ENCODE data around the gene OTX2. TPM values are rescaled to one million over a fixed set of nuclear protein-coding genes. Genes with fewer than 3 reads are reported as not detected.

The OTX2 gene
- total and polyA plus RNA-seq, 12 donors = not detected

DNA sequence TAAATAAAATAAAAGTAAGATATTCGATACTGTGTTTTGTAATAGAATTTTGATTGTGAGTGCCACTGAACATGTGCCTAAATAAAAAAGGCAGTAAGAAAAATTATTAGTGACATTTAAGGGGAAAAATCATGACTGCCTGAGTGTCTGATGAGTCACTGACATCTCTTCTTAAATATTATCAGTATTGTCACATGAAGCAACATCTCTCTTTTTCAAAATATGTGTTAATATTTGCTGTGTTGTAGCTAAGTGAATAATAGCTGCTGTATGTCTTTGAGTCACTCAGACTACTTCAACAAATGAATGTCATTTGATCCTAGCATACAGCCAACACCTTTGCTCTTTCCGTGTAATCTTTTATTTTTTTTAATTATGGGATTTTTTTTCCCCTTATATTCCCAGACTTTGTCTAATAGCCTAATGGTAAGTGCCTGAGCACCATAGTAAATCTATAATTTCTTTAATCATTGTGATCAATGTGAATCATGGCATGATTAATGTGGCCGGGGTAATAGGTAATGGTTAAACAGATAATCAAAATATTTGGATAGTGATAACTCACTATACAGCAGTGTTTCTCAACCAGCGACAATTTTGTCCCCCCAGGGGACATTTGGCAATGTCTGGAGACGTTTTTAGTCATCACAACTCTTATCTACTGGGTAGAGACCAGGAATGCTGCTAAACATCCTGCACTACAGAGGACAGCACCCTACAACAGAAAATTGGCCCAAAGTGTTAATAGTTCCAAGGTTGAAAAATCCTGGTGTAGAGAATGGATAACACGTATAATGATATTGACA lies 11.7 kb upstream of the OTX2 start:
- no peak for DNase-seq
- TF ChIP-seq, protein P1, sequence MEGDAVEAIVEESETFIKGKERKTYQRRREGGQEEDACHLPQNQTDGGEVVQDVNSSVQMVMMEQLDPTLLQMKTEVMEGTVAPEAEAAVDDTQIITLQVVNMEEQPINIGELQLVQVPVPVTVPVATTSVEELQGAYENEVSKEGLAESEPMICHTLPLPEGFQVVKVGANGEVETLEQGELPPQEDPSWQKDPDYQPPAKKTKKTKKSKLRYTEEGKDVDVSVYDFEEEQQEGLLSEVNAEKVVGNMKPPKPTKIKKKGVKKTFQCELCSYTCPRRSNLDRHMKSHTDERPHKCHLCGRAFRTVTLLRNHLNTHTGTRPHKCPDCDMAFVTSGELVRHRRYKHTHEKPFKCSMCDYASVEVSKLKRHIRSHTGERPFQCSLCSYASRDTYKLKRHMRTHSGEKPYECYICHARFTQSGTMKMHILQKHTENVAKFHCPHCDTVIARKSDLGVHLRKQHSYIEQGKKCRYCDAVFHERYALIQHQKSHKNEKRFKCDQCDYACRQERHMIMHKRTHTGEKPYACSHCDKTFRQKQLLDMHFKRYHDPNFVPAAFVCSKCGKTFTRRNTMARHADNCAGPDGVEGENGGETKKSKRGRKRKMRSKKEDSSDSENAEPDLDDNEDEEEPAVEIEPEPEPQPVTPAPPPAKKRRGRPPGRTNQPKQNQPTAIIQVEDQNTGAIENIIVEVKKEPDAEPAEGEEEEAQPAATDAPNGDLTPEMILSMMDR (IDR thresholded peaks at IDR 0.05) = no peak
- no peaks in the 10 kb centered on the region for H3K9me3 ChIP-seq
- no peak overlapping the region for H3K4me3 ChIP-seq
- no peaks in the 10 kb centered on the region for H3K36me3 ChIP-seq
- H3K27me3 ChIP-seq = peaks cover 4 to 83% (median 68%) of the 10 kb centered on the region in 7 donors
- no peaks in the 10 kb centered on the region for H3K4me1 ChIP-seq
- intact Hi-C loops (cut with DNase I) = no loop called here
- WGBS, 2 donors = 40 to 42% methylated on average over 6 of the region's 6 CpGs
- no peak overlapping the region for H3K27ac ChIP-seq
- no peak for ATAC-seq

DNA sequence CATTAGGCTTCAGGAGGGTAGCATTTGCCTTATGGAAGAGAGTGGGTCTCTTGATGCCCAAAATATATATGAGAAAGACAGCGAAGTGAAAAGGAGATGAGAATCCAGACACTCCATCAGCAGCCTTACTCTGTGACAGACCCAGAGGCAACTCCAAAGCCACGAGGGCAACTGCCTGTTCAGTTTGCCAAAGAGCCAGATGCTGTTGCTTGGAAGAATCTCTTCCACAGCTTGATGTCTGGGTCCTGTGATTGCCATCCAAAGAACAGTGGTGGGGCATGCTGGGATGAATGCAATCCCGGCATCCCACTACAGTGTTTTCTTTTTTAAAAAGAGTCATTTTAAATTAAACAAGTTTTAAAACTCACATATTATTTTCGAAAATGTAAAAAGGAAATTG lies 10.9 kb upstream of the OTX2 start:
- TF ChIP-seq, protein P1 (IDR thresholded peaks at IDR 0.05) = no peak
- no peak overlapping the region for H3K4me3 ChIP-seq
- intact Hi-C loops (cut with DNase I) = no loop called here
- DNase-seq (no peak), ATAC-seq (no peak)
- no peaks in the 10 kb centered on the region for H3K4me1 ChIP-seq
- WGBS, 2 donors = 49 to 50% methylated on average over 4 of the region's 4 CpGs
- H3K27me3 ChIP-seq = peaks cover 5 to 91% (median 76%) of the 10 kb centered on the region in 7 donors
- no peak overlapping the region for H3K27ac ChIP-seq
- no peaks in the 10 kb centered on the region for H3K9me3 ChIP-seq
- no peaks in the 10 kb centered on the region for H3K36me3 ChIP-seq

DNA sequence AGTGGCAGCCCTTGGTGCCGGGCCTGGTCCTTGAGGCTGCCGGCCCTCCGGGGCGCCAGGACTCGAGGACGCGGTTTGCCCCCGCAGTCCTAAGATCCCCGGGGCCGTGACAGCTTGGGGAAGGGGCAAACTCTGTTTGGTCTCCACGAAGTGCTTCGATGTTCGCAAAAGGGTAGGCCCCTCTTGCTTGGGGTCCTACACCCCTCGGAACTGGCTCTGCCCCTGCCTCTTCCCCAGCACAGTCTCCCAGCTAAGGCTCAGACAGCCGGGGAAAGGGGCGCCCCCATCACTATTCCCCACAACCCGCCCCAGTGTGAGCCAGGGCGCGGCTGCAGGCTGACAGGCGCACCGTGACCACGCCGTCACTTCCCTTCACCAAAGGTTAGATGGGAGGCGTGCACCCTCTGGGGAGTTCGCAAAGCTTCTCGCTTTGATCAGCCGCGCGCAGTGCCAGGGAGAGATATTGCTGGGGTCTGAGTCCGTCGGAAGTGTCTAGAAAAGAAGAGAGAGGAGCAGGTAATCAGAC lies 7.2 kb upstream of the OTX2 start:
- WGBS, 2 donors = 2 to 3% methylated on average over 31 of the region's 31 CpGs
- peaks cover 16 to 100% (median 98%) of the 10 kb centered on the region in 7 donors for H3K27me3 ChIP-seq
- no peaks in the 10 kb centered on the region for H3K36me3 ChIP-seq
- DNase-seq = no peak
- no peak overlapping the region for H3K4me3 ChIP-seq
- no peaks in the 10 kb centered on the region for H3K9me3 ChIP-seq
- no peak for ATAC-seq
- no peaks in the 10 kb centered on the region for H3K4me1 ChIP-seq
- TF ChIP-seq, protein P1 (IDR thresholded peaks at IDR 0.05) = no peak
- H3K27ac ChIP-seq = no peak overlapping the region
- intact Hi-C loops (cut with DNase I) = no loop called here

DNA sequence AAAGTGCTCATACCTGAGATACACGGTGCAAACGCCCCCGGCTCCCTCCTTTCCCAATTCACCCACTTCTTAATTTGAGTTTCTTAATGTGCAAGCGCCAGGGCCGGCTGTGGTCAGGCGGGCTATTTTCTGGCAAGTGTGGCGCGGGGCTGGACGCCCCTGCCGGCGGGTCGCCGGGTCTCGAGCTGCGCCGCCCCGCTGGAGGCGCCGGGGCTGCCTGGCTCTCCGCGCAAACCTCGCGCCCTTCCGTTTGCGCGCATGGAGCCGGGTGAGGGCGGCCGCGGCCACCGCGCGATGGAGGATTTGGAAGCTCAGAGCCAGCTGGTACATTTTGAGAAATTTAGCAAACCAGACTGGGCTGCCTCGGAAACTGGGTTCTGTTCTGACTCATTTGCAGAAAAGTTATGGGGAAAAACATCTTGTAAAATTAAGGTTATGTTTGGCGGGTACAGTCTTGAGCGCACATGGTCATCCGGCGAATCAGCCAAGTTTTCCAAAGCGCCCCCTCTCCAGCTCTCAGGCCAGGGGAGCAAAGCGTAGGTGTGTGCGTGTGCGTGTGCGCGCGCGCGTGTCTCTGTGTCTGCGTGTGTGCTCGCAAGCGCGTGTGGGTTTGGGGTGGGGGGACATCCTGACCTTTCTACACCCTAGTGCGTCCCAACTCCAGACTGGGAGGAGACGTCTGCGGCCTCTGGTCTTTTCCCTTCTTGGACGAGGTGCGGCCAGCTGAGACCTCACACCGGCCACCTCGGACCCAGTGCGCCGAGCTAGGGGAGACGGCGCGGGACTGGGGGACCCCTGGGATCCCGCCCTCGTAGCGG lies 6.5 kb upstream of the OTX2 start:
- H3K4me1 ChIP-seq = no peaks in the 10 kb centered on the region
- ATAC-seq (no peak), DNase-seq (no peak)
- H3K27ac ChIP-seq = no peak overlapping the region
- peaks cover 23 to 100% (median 100%) of the 10 kb centered on the region in 7 donors for H3K27me3 ChIP-seq
- WGBS, 2 donors = 1% methylated on average over 66 of the region's 66 CpGs
- intact Hi-C loops (cut with DNase I) = no loop called here
- TF ChIP-seq, protein P1 (IDR thresholded peaks at IDR 0.05) = no peak
- no peaks in the 10 kb centered on the region for H3K36me3 ChIP-seq
- H3K4me3 ChIP-seq = no peak overlapping the region
- H3K9me3 ChIP-seq = no peaks in the 10 kb centered on the region
